HCT116 (cell line): ENCODE results near the gene ACO2. TPM values are rescaled to one million over a fixed set of nuclear protein-coding genes. Genes with fewer than 3 reads are reported as not detected.
A peak's percentile ranks its signal among the peaks of the same experiment; 100 is the strongest.

Source experiments
- ATAC-seq: fragments of 200-7000 bp; cut with Tn5 transposase; 2 replicates; pipeline ENCODE4 v1.9.1; 2020; ENCODE audit warnings: mild to moderate bottlenecking, moderate library complexity
- BruUV-seq: library from RNA; stranded (reverse); fragments of 400-500 nt; replicated peaks from 2 replicates; lab custom pipeline; 2021; lab: Mats Ljungman, UMichigan
- CTCF ChIA-PET: fragments of 300-600 bp; sonication (Branson Sonifier 250); formaldehyde crosslinking; loops from one replicate; lab custom pipeline; 2021; ENCODE audit warnings: antibody characterized with exemption; lab: Charles Lee
- POLR2A ChIA-PET: fragments of 300-600, 350-600 bp; sonication (Branson Sonifier 250); formaldehyde crosslinking; loops from one replicate; lab custom pipeline; 2021; ENCODE audit warnings: antibody characterized with exemption; lab: Charles Lee
- RAD21 ChIA-PET, 2 experiments: fragments of 300-600 bp; sonication (Branson Sonifier 250); formaldehyde crosslinking; loops; one replicate each; lab custom pipeline; 2023; ENCODE audit warnings: low total read pairs in 2 of 2; ENCODE audit not compliant: uncharacterized antibody in 2 of 2, unreplicated experiment in 2 of 2, low non-redundant PET in 1 of 2; lab: Charles Lee
- DNase-seq: peaks from one replicate; pipeline ENCODE4 v3.0.0-alpha.2; 2010; ENCODE audit warnings: low read depth, low spot score
- H2AFZ ChIP-seq: fragments of 200-600 bp; shearing (Covaris generic), sonication (generic); 2 replicates; pipeline ENCODE4 v1.6.1; 2017; ENCODE audit warnings: low read depth, mixed run types, mixed read lengths, antibody characterized with exemption, low read length; ENCODE audit not compliant: poor library complexity, severe bottlenecking
- H3K27ac ChIP-seq: 2 replicates; pipeline ENCODE4 v1.5.1; 2012; ENCODE audit warnings: low read depth, low read length
- H3K27me3 ChIP-seq: fragments of 200-600 bp; sonication (generic); 2 replicates; pipeline ENCODE4 v1.6.1; 2016; ENCODE audit warnings: mixed run types, low read length, mixed read lengths; ENCODE audit not compliant: insufficient read depth
- H3K36me3 ChIP-seq, 2 experiments: fragments of 200-500 bp in 1 of 2; fragments of 200-600 bp in 1 of 2; sonication (Bioruptor generic) in 1 of 2; sonication (generic) in 1 of 2; 2 replicates each; pipeline versions ENCODE4 v1.5.1 to v1.6.1; 2014 to 2016; ENCODE audit warnings: low read length in 2 of 2, inconsistent platforms in 1 of 2, mixed read lengths in 1 of 2, mixed run types in 1 of 2; ENCODE audit not compliant: insufficient read depth in 2 of 2, control insufficient read depth in 1 of 2
- H3K4me1 ChIP-seq, 2 experiments: fragments of 200-600 bp in 1 of 2; sonication (generic) in 1 of 2; 2 replicates each; pipeline versions ENCODE4 v1.5.1 to v1.6.1; 2012 to 2017; ENCODE audit warnings: low read length in 2 of 2, inconsistent platforms in 1 of 2, mild to moderate bottlenecking in 1 of 2, mixed read lengths in 1 of 2, mixed run types in 1 of 2, moderate library complexity in 1 of 2; ENCODE audit not compliant: insufficient read depth in 2 of 2, control insufficient read depth in 1 of 2
- H3K4me2 ChIP-seq: fragments of 200-600 bp; sonication (generic); 2 replicates; pipeline ENCODE4 v1.6.1; 2017; ENCODE audit warnings: mixed run types, low read length, mixed read lengths
- H3K4me3 ChIP-seq, 2 experiments: fragments of 200-600 bp in 1 of 2; sonication (generic) in 1 of 2; replicated peaks in 1 of 2; 2 replicates each; pipeline ENCODE4 v1.5.1; 2011 to 2016; ENCODE audit warnings: low read length in 2 of 2, control low read depth in 1 of 2, low read depth in 1 of 2, mild to moderate bottlenecking in 1 of 2, mixed read lengths in 1 of 2, mixed run types in 1 of 2
- H3K79me2 ChIP-seq: fragments of 200-600 bp; sonication (generic); 2 replicates; pipeline ENCODE4 v1.6.1; 2017; ENCODE audit warnings: mild to moderate bottlenecking, mixed run types, low read length, moderate library complexity, mixed read lengths; ENCODE audit not compliant: insufficient read depth
- H3K9ac ChIP-seq: fragments of 200-600 bp; sonication (generic); 2 replicates; pipeline ENCODE4 v1.6.1; 2016; ENCODE audit warnings: low read length, mixed read lengths
- H3K9me2 ChIP-seq: fragments of 200-600 bp; sonication (generic), shearing (Covaris generic); 2 replicates; pipeline ENCODE4 v1.6.1; 2017; ENCODE audit warnings: mixed run types, mild to moderate bottlenecking, moderate library complexity; ENCODE audit not compliant: insufficient read depth
- H3K9me3 ChIP-seq, 2 experiments: fragments of 200-500 bp in 1 of 2; fragments of 200-600 bp in 1 of 2; sonication (Bioruptor generic) in 1 of 2; sonication (generic) in 1 of 2; 2 replicates each; pipeline ENCODE4 v1.6.1; 2014 to 2017; ENCODE audit warnings: low read length in 2 of 2, mixed read lengths in 2 of 2, inconsistent platforms in 1 of 2, low read depth in 1 of 2, mild to moderate bottlenecking in 1 of 2, mixed run types in 1 of 2, moderate library complexity in 1 of 2; ENCODE audit not compliant: control insufficient read depth in 1 of 2, insufficient read depth in 1 of 2
- H4K20me1 ChIP-seq: fragments of 200-600 bp; sonication (generic), shearing (Covaris generic); 2 replicates; pipeline ENCODE4 v1.6.1; 2017; ENCODE audit warnings: mixed run types, mild to moderate bottlenecking, moderate library complexity; ENCODE audit not compliant: insufficient read depth
- CBX3 ChIP-seq: IDR thresholded peaks from 2 replicates; pipeline ENCODE4 v1.6.1; 2012; ENCODE audit warnings: low read depth
- EGR1 ChIP-seq: IDR thresholded peaks from 2 replicates; pipeline ENCODE4 v1.6.1; 2012; ENCODE audit warnings: low read depth
- ELF1 ChIP-seq: IDR thresholded peaks from 2 replicates; pipeline ENCODE4 v1.6.1; 2012; ENCODE audit warnings: low read depth, borderline replicate concordance
- FOSL1 ChIP-seq: IDR thresholded peaks from 2 replicates; pipeline ENCODE4 v1.6.1; 2012; ENCODE audit warnings: low read depth
- JUND ChIP-seq: IDR thresholded peaks from 2 replicates; pipeline ENCODE4 v1.6.1; 2012
- MAX ChIP-seq: IDR thresholded peaks from 2 replicates; pipeline ENCODE4 v1.6.1; 2012
- YY1 ChIP-seq: IDR thresholded peaks from 2 replicates; pipeline ENCODE4 v1.6.1; 2011; ENCODE audit warnings: low read length, low read depth, moderate library complexity, mild to moderate bottlenecking; ENCODE audit not compliant: insufficient replicate concordance; ENCODE audit errors: extremely low read depth
- intact Hi-C: fragments of 100-400 bp; cut with micrococcal nuclease; formaldehyde crosslinking; loops from 2 replicates; pipeline ENCODE4 v1.10.0; 2022
- total RNA-seq: library from RNA; stranded (reverse); gene quantifications from one replicate; pipeline ENCODE4 v1.2.1, GENCODE V29; 2021; ENCODE audit not compliant: unreplicated experiment

The ACO2 gene
- total RNA-seq, 1 experiment from 2014 or later = 108 TPM

GRCh38 chr22:41565403-41566054, 96.6 kb downstream of the ACO2 start:
- peak overlapping the region; percentile 58 for H3K4me2 ChIP-seq
- ChIA-PET POLR2A (interaction anchor here (0.7 to 2.3 kb wide), 4 partner anchors 24 to 102 kb away, joined by 3 to 16 read pairs (median 4); partner anchors contain the start of gene PMM1), RAD21 (interaction anchor here in 1 of 2 experiments (0.5 kb wide), 1 partner anchor 184 kb away, joined by 8 read pairs; no protein-coding TSS in a partner anchor), CTCF (interaction anchor here (1.0 kb wide), 1 partner anchor 24 kb away, joined by 3 read pairs; the partner anchor contains the start of gene PMM1)
- DNase-seq (peak; percentile 61), ATAC-seq (peak; percentile 85)
- H4K20me1 ChIP-seq = no peaks in the 10 kb centered on the region
- H3K27me3 ChIP-seq = no peaks in the 10 kb centered on the region
- H3K9me3 ChIP-seq = no peaks in the 10 kb centered on the region
- H3K9ac ChIP-seq = peak overlapping the region; percentile 43; the same call in 1 of the 2 replicates
- H3K4me3 ChIP-seq = peak overlapping the region in 1 of 2 experiments; percentile 10; a peak in 1 of 4 replicates
- no TSS peak for BruUV-seq
- H3K36me3 ChIP-seq = no peaks in the 10 kb centered on the region
- peak overlapping the region; percentile 65 for H3K27ac ChIP-seq
- intact Hi-C loops = no loop called here
- TF ChIP-seq ELF1 (no peak), YY1 (no peak), FOSL1 (peak; percentile 77), JUND (peak; percentile 57; the same call in 1 of the 2 replicates), MAX (peak; percentile 44; the same call in 1 of the 2 replicates), CBX3 (no peak), EGR1 (no peak)
- peak overlapping the region; percentile 80 for H2AFZ ChIP-seq
- peaks cover 29 to 55% of the 10 kb centered on the region in 2 experiments for H3K4me1 ChIP-seq
- no peaks in the 10 kb centered on the region for H3K9me2 ChIP-seq
- H3K79me2 ChIP-seq = no peaks in the 10 kb centered on the region

GRCh38 chr22:41567512-41567768, 98.5 kb downstream of the ACO2 start:
- no peak for TF ChIP-seq EGR1
- no peaks in the 10 kb centered on the region for H3K9me2 ChIP-seq
- no peak overlapping the region for H2AFZ ChIP-seq
- ATAC-seq (no peak), DNase-seq (no peak)
- H3K27ac ChIP-seq = no peak overlapping the region
- no peaks in the 10 kb centered on the region for H3K9me3 ChIP-seq
- BruUV-seq = no TSS peak
- H3K36me3 ChIP-seq = no peaks in the 10 kb centered on the region
- no peak overlapping the region for H3K4me2 ChIP-seq
- H3K79me2 ChIP-seq = no peaks in the 10 kb centered on the region
- H4K20me1 ChIP-seq = no peaks in the 10 kb centered on the region
- H3K9ac ChIP-seq = no peak overlapping the region
- intact Hi-C loops = no loop called here
- CTCF ChIA-PET = no interaction called here
- H3K4me3 ChIP-seq = no peak overlapping the region
- POLR2A ChIA-PET = no interaction called here
- H3K4me1 ChIP-seq = peaks cover 27 to 40% of the 10 kb centered on the region in 2 experiments
- RAD21 ChIA-PET = no interaction called here
- H3K27me3 ChIP-seq = no peaks in the 10 kb centered on the region
